ENCODE data around the gene TMC5. TPM values are rescaled to one million over a fixed set of nuclear protein-coding genes. Genes with fewer than 3 reads are reported as not detected.

Gene TMC5
- total and polyA plus RNA-seq, 2 of the 4 experiments (the other 2 are of a cell fraction) = not detected

GRCh38 chr16:19518388-19518787, 100.7 kb downstream of the TMC5 start:
- no peaks in the 10 kb centered on the region for H4K20me1 ChIP-seq (ENCODE audit: insufficient read depth, low read length)
- no peak overlapping the region for H3K4ac ChIP-seq (ENCODE audit: low read depth, low read length)
- no TSS peak for BruUV-seq (replicated peaks)
- no peak for DNase-seq
- no peak overlapping the region for H4K91ac ChIP-seq (ENCODE audit: insufficient read depth, low read depth, low read length)
- no peak overlapping the region for H2BK15ac ChIP-seq (ENCODE audit: low read depth, low read length)
- peaks cover 6% of the 10 kb centered on the region; the same call in 1 of the 2 replicates for H3K4me1 ChIP-seq (ENCODE audit: control insufficient read depth, insufficient read depth, low read length)
- no peaks in the 10 kb centered on the region for H3K9me3 ChIP-seq (ENCODE audit: control insufficient read depth, insufficient read depth, low read length)
- H3K18ac ChIP-seq (ENCODE audit: low read depth, low read length) = no peak overlapping the region
- TF ChIP-seq FOS (IDR thresholded peaks at IDR 0.05; ENCODE audit: low read depth, low read length) (no peak), RCOR1 (IDR thresholded peaks at IDR 0.05; ENCODE audit: insufficient replicate concordance, low read length) (no peak), CHD1 (IDR thresholded peaks at IDR 0.05; ENCODE audit: low read depth, low read length) (no peak), POLR2A (IDR thresholded peaks at IDR 0.05; ENCODE audit: low read depth, low read length) (no peak)
- no peak overlapping the region for H2BK120ac ChIP-seq (ENCODE audit: low read depth, low read length)
- in situ Hi-C loops (cut with MboI; ENCODE audit: low sequenced_read_pairs) (no loop called here), dilution Hi-C loops (cut with HindIII; ENCODE audit: low sequenced_read_pairs, unreplicated experiment) (no loop called here), intact Hi-C loops (cut with micrococcal nuclease) (no loop called here)
- H3K14ac ChIP-seq (replicated peaks; ENCODE audit: low read depth, low read length) = no peak overlapping the region
- no peak overlapping the region for H3K56ac ChIP-seq (ENCODE audit: extremely low read depth, insufficient read depth, low read length)
- no peak overlapping the region for H4K5ac ChIP-seq (ENCODE audit: low read depth, low read length)
- H2AK5ac ChIP-seq (ENCODE audit: low read depth, low read length) = no peak overlapping the region
- H2BK5ac ChIP-seq (ENCODE audit: low read depth, low read length, poor library complexity, severe bottlenecking) = no peak overlapping the region
- H4K8ac ChIP-seq (ENCODE audit: low read depth in 2 of 2, low read length in 2 of 2) = no peak overlapping the region
- H3K9ac ChIP-seq (ENCODE audit: low read depth, low read length) = no peak overlapping the region
- H2AK9ac ChIP-seq (replicated peaks; ENCODE audit: low read depth, low read length, poor library complexity) = no peak overlapping the region
- no peak overlapping the region for H3K27ac ChIP-seq (ENCODE audit: insufficient read depth, low read length)
- peaks cover 5% of the 10 kb centered on the region for H3K9me1 ChIP-seq (ENCODE audit: insufficient read depth, low read length)
- POLR2A ChIA-PET (ENCODE audit: unreplicated experiment) = no interaction called here
- CTCF ChIA-PET = no interaction called here
- H2BK20ac ChIP-seq (ENCODE audit: low read depth, low read length) = no peak overlapping the region
- H3K4me3 ChIP-seq (ENCODE audit: insufficient read depth, low read depth, low read length) = no peak overlapping the region
- ATAC-seq (ENCODE audit: low read depth) = no peak
- no peak overlapping the region for H3K4me2 ChIP-seq (ENCODE audit: low read depth, low read length)
- peaks cover 14 to 49% of the 10 kb centered on the region in 2 experiments for H3K79me1 ChIP-seq (ENCODE audit: low read depth in 1 of 2, low read length in 2 of 2)
- H3K36me3 ChIP-seq (ENCODE audit: control insufficient read depth, insufficient read depth, low read length) = no peaks in the 10 kb centered on the region
- WGBS, 2 experiments (ENCODE audit: extremely low coverage in 2 of 2, insufficient read length in 1 of 2) = no CpG with 5 or more reads among the region's 2 CpGs
- H2AFZ ChIP-seq (replicated peaks; ENCODE audit: low read length, poor library complexity) = no peak overlapping the region
- no peak overlapping the region for H3K23ac ChIP-seq (ENCODE audit: low read depth, low read length)
- H3K27me3 ChIP-seq (ENCODE audit: control insufficient read depth, insufficient read depth, low read length) = no peaks in the 10 kb centered on the region

Measured in IMR-90 (cell line).